ENCODE measurements around the gene ANKDD1B.

ANKDD1B gene

DNA sequence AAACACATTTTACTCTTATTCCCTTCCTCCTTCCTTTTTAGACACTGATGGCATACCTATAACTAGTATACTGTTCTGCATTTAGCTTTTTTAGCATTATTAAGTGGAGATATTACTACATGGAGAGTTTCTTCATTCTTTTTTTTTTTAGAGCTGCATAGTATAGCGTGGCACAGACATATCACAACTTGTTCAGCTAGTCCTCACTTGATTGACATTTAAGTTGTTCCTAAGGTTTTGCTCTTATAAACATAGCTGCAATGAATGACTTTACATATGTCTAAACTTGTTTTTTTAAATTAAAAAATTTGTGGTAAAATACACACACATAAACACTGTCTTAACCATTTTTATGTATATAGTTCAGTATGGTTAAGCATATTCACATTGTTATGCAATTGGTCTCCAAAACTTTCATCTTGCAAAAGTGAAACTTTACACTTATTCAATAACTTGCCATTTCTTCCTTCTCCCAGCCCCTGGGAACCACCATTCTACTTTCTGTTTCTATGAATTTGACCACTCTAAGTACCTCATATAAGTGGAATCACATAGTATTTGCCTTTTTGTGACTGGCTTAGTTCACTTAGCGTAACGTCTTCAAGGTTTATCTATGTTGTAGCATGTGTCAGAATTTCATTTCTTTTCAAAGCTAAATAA lies 48.7 kb downstream of the ANKDD1B start:
- no peak for DNase-seq (ENCODE audit: low read depth in 1 of 2, low spot score in 1 of 2)

DNA sequence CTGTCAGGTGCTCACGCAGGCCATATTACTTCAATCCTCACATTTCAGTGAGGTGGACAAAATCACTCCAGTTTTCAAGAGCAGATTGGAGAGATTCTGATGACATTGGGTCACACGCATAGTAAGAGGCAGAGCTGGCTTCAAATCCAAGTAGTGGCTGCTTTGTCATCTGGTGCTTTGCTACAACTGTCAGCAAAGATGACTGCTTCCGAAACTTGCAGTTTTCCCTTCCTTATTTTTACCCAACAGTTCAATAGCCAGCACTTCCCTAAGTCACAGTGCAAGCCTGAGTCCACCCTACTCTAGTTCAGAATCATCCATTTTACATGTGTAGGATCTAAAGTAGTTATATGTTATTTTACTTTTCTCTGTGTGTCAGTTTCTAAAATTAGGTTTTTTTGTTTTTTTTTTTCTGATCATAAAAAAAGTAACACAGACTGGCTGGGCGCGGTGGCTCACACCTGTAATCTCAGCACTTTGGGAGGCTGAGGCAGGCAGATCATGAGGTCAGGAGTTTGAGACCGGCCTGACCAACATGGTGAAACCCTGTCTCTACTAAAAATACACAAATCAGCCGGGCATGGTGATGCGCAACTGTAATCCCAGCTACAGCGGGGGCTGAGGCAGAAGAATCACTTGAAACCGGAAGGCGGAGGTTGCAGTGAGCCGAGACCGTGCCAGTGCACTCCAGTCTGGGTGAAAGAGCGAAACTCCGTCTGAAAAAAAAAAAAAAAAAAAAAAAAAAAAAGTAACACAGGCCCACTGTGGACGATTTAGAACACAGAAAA lies 49.6 kb downstream of the ANKDD1B start:
- no peak for DNase-seq (ENCODE audit: low read depth in 1 of 2, low spot score in 1 of 2)

DNA sequence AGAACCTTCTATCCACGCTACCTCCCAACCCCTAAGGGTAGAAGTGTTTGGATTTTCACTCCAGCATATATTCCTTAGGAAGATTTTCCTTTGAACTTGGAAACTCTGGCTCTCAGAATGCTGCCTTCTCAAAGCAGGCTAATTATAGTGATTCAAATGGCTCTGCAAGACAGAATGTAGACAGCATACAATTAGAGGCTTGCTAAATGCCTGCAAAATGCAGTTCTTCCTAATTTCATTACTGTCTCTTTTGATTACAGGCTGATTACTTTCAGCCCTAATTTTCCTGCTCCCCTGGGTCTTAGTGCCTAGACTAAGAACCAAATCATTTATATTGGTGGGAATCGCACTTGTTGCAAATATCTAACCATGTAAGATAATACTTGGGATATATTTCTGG lies 50.8 kb downstream of the ANKDD1B start:
- no peak for DNase-seq (ENCODE audit: low read depth in 1 of 2, low spot score in 1 of 2)

DNA sequence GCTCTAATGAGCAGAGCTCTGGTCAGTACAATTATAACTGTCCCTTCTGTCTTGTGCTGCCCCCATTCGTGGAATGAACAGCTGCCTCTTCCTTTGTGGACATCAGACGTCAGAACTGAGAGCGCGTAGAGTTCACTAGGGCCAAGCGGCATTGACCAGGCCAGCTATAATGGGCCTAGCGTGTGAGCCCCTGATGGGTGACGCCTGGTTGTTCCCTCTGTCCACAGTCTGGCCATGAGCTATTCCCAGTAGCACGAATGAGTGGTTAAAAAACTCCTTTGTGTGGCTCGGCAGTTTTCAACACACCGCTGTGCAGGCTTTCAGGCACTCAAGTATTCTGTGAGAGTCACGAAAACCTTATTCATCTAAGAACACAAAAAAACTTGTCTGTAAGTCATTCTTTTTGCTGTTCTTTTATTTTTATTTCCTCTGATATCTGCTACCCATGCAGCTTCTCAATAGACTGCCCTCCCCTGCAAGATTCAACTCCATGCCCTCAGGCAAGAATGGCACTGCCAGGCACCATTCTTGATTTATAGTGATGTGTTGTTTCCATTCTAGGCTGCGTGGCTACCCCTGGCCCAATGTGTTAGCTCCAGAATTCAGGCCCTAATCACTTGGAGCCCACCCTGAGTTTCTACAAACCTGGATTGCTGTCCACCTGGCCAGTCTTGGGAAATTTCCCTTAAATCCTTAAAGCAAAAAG lies 52.5 kb downstream of the ANKDD1B start:
- DNase-seq (ENCODE audit: low read depth in 1 of 2, low spot score in 1 of 2) = no peak

DNA sequence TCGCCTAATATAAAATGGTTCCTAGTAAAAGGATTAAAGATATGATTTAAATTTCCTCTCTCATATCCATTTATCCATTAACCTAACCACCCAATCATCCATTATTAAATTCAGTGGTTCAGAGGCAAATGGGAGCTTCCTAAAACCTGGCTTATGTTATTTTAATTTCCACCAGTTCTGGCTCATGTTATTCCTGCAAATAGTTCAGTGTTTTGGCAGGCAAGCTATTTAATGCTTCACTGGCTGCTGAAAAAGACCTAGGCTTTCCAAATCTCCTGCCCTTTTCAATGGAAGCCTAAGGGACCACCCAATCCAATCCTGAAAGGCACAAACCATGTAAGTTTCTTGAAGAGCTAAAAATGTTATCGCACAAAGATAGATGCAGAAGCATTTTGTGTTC lies 53.7 kb downstream of the ANKDD1B start:
- no peak for DNase-seq (ENCODE audit: low read depth in 1 of 2, low spot score in 1 of 2)

DNA sequence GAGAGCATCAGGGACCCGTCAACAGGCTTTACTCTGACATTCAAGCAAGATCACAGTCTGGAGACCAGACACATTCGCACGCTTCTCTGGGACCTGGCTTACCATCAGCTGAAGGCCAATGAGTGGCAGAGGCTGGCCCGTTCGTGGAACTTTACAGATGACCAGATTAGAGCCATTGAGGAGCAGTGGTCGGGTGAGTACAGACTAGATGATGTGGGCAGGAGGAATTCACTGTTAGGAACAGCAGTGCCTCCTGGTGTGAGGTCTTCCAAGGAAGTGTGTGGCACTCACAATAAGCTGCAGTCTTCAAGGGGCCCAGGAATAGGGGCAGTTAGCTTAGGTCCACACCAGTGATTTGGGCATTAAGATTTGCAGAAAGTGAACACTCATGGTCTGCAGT lies 55.5 kb downstream of the ANKDD1B start:
- no peak for DNase-seq (ENCODE audit: low read depth in 1 of 2, low spot score in 1 of 2)

DNA sequence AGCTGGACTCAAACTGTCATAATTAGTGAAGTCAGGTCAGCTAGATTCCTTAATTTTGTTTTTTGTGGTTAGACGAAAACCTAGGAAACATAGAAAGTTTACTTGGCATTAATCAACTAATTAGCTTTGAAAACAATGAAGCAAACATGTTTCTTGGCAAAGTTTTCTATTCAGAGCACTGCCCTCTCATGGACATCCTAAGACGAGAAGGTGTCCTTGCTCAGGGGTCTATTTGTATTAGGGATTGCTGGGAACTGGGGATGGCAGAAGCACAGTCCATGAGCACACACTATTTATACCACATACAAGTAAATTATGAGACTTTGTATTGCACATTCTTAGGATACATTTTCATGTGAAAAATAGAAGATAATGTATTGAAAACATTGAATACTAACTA lies 56.3 kb downstream of the ANKDD1B start:
- DNase-seq (ENCODE audit: low read depth in 1 of 2, low spot score in 1 of 2) = no peak

DNA sequence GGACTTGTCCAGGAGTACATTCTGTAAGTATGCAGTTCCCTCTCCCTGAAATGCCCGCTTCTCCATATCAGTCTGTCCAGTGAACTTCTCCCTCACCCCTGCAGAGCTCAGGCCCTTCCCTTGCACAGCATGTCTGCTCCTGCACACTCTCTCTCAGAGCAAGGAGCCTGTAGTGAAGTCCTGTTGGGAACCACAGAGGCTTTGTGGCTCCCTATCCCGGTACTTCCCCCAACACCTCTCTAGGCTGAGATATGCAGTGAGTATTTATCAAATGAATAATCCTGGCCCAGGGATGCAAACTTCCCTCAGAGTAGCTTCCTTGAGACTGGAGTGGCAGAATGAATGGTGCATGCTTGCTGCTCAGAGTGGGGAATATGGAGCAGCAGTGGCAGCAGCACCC lies 57.2 kb downstream of the ANKDD1B start:
- DNase-seq (ENCODE audit: low read depth in 1 of 2, low spot score in 1 of 2) = no peak

DNA sequence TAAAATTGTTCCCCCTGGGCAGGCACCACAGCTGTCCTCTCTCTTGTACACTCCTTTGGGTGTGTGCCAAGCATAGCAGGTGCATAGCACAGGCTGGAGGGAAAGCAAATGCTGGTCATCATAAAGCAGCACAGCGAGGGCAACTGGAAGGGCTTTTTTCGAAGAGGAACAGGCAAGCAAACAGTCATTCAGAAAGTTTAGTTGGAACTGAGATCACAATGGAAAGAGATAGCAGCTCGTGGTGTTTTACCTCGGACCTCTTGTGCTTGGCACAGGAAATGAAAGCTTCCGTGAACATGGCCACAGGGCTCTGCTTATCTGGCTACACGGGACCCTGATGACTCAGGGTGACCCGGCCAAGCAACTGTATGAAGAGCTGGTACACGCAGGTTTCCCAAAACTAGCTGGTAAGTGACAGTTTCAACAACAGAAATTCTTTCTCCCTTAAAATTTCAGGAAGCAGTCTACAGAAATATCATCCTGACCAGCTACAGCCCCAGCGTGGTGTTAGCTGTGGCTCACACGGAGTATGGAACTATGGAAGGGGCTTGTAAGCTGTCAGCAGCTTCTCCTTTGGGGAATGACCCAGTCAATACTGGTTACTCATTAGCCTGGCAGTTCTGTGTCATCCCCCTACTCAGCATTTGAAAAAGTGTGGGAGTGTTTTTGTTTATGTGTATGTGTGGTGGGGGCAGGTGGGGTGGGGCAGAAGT lies 57.9 kb downstream of the ANKDD1B start:
- peak; percentile 6 to 54 for DNase-seq (ENCODE audit: low read depth in 1 of 2, low spot score in 1 of 2)

DNA sequence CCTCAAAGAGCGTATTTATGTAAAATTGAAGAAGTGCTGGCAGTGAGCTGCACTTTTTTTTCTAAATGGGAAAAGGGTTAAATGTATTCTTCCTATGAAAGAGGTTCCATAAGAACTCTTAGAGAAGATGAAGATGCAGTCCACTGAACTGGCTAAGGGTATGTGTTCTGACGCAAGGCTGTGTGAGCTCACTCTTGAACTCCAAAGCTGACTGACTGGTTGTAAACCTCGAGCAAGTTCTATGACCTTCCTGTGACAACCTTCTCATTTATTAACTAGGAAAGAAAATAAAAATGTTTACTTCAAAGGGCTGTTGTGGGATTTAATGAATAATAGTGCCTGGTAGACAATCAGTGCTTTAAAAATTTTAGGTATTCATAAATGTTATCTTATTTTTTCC lies 59.3 kb downstream of the ANKDD1B start:
- no peak for DNase-seq (ENCODE audit: low read depth in 1 of 2, low spot score in 1 of 2)

DNA sequence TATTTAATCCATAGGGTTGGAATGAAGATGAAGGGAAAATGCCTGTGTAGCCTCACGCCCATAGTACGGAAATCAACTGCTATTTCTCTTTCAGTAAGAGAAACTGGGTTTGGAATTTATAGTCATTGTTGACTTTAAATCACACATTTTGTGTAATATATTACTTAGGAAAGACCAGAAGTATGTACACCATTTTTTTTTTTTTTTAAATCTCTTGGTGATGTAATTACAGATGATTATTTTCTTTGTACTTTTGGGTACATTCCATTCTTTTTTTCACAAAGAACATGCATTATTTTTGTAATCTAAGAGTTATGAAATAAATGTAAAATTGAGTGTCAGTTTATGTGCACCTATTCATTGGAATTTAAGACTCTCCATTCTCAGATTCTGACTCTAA lies 60.3 kb downstream of the ANKDD1B start:
- DNase-seq (ENCODE audit: low read depth in 1 of 2, low spot score in 1 of 2) = no peak

DNA sequence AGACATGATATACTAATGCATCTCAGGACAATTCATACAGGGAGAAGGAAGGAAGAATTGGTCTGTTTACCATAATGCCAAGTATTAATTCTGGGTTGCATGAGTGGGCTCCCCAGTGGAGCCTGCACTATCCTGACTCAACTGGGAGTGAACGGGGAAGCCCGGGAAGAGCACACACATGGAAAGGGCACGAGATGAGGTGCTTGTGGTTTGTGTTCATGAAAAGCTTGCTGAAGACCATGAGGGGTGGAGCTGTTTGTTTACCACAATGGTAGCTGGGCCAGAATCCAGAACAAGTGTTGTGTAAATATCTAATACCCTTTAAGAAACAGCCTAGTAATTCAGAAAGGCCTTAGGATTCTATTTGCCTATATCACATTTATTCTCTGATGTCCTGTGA lies 61.4 kb downstream of the ANKDD1B start:
- DNase-seq (ENCODE audit: low read depth in 1 of 2, low spot score in 1 of 2) = no peak

DNA sequence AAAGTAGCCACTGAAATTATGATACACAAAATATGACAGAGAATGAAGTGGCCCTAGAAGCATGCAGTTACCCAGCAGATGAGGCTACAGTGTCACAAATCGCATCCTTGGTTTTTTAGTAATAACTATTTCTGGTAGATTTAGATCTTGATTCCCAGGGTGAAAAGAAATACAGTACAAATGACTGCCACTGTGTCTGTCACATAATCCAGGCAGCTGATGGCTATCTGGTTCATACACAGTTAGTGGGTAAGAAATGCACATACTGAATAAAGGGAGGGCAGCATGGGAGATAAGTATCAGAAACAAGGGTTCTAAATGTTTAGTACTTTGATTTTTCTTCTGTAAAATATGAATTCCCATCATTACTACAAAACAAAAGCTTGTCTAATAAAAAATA lies 64.5 kb downstream of the ANKDD1B start:
- DNase-seq (ENCODE audit: low read depth in 1 of 2, low spot score in 1 of 2) = no peak

DNA sequence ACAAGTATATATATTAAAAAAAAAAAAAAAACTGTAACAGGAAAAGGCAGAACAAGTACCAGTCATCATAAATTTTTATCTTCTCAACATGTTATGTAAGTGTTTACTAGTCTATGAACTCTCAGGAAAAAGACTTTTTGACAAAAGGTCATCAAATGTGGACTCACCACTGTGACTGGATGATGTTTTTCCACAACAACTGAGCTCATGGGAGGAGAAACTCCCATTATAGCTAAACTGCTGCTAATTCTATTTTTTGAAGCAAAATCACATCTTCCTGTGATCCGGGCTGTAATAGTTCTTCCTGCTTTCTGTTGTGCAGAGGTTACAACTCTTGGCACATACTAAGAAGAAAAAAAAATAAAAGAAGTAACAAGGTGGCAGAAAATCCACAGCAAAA lies 66.4 kb downstream of the ANKDD1B start:
- DNase-seq (ENCODE audit: low read depth in 1 of 2, low spot score in 1 of 2) = no peak

DNA sequence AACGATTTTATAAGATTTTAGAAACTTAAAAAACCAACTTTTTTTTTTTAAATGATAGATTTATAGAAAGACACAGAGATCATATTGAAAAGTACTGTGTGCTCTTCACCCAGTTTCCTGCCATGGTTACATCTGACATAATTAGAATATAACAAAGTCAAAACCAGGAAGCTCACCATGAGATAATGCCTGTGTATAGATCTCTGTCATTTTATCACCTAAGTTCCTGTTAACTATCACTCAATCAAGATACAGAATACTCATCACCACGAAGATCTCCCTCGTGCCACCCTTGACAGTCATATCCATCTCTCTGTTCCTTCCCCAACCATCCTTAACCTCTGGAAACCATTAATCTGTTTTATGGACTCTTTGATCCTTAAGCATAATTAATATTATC lies 66.9 kb downstream of the ANKDD1B start:
- DNase-seq (ENCODE audit: low read depth in 1 of 2, low spot score in 1 of 2) = no peak

DNA sequence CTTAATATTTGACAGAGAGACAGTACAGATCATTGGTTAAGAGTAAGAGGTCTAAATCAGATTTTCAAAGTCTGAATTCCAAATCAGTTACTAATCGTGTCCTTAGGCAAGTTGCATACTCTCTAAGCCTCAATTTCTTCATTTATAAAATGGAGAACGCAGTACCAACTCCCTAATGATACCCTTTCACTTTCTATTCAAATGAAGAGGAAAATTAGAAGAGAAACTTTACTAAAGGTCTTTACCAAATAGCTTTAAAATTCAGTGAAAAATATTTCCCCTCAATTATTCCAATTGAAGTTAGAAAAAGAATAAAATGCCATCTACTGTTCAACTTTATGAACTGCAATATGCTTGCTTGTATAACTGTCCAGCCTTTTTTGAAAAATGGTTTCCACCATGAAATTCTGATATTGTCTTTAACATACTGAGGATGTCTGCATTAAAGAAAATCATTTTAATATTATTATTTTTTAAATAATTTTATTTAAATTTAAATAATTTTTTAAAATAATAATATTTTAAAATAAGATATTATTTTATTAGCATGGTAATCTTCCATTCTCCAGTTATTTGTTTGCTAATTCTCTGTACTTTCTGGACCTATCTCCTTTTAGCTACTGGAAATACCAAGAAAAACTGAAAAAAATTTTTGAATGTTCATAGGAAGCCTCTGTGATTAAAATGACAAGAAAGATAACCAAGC lies 70.0 kb downstream of the ANKDD1B start:
- DNase-seq (ENCODE audit: low read depth in 1 of 2, low spot score in 1 of 2) = no peak

DNA sequence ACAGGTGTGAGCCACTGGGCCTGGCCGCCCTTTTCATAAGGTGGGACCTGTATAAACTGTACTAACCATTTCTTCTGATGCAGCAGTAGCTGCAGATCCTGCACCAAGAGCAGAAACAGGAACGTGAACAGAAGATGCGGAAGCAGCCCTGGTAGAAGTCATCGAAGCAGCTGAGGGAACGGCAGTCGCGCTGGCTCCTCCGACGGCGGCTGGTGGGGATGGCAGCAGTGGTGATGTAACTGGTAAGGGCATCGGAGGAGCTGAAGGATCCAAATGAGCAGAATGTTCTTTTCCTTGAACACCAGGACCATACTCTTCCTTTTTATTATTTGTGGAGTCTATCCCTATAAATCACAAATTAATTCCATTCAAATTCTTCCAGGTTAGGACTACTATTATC lies 73.9 kb downstream of the ANKDD1B start:
- DNase-seq (ENCODE audit: low read depth in 1 of 2, low spot score in 1 of 2) = no peak

DNA sequence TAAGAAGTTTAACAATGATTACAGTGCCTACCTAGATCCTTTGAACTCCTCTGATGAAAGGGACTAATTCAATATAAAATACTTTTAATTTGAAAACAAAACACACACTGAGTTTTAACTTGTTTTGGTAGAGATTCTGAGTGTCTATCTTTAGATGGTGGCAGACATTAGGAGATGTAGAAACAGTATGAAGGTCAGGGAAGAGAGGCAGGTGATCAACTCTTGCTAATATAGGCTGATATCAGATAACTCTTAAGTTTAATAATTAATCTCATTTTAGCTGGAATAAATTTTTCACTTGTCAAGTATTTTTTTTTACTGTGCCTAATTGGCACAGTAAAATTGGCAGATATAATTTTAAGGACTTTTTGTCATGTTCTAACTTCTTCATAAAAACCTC lies 75.2 kb downstream of the ANKDD1B start:
- DNase-seq (ENCODE audit: low read depth in 1 of 2, low spot score in 1 of 2) = no peak

DNA sequence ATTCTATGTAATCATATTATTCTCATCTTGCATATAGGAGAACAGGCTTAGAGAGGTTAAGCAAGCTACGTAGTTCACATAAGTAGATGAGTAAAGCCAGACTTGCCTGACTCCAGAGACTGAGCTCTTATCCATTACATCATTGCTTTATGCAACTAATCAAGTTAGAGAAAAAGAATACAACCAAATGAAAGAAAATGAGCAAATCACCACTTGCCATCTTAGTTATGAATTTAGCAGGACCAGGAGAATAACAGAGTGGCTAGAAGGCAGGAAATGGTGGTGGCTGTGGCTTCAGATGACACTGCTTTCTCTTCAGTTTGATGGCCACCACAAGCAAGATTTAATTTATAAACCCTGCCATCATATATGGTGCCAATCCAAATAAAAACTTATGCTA lies 79.4 kb downstream of the ANKDD1B start:
- no peak for DNase-seq (ENCODE audit: low read depth in 1 of 2, low spot score in 1 of 2)

DNA sequence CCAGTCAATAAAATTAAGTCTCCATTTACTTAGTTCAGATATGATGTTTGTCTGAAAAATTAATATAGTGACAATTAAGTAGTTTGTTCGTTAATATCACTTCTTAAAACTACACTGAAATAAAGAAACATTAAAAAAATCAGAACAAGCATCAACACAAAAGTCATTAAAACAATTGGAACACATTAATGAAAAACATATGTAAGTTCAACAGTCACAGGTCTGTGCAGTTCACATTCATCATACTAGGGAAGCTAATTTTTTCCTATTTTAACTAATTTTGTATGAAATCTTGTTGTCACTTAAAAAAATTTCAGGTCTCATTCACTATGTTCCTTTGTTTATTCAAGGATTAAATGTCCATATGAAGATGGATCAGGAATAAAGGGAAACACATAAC lies 83.5 kb downstream of the ANKDD1B start:
- no peak for DNase-seq (ENCODE audit: low read depth in 1 of 2, low spot score in 1 of 2)

Measured in activated CD4-positive, alpha-beta T cell treated with anti-CD3 and anti-CD28 coated beads, Interleukin-2, amount 50 U/mL, for 24 hours (primary cell).